HCT116 (cell line): ENCODE data around the gene NSUN2. TPM values are rescaled to one million over a fixed set of nuclear protein-coding genes. Genes with fewer than 3 reads are reported as not detected.

Experiments used
- ATAC-seq: fragments of 200-7000 bp; cut with Tn5 transposase; 2 replicates; pipeline ENCODE4 v1.9.1; 2020; ENCODE audit warnings: mild to moderate bottlenecking, moderate library complexity
- BruUV-seq: library from RNA; stranded (reverse); fragments of 400-500 nt; replicated peaks from 2 replicates; lab custom pipeline; 2021; lab: Mats Ljungman, UMichigan
- CTCF ChIA-PET: fragments of 300-600 bp; sonication (Branson Sonifier 250); formaldehyde crosslinking; loops from one replicate; lab custom pipeline; 2021; ENCODE audit warnings: antibody characterized with exemption; lab: Charles Lee
- POLR2A ChIA-PET: fragments of 300-600, 350-600 bp; sonication (Branson Sonifier 250); formaldehyde crosslinking; loops from one replicate; lab custom pipeline; 2021; ENCODE audit warnings: antibody characterized with exemption; lab: Charles Lee
- RAD21 ChIA-PET, 2 experiments: fragments of 300-600 bp; sonication (Branson Sonifier 250); formaldehyde crosslinking; loops; one replicate each; lab custom pipeline; 2023; ENCODE audit warnings: low total read pairs in 2 of 2; ENCODE audit not compliant: uncharacterized antibody in 2 of 2, unreplicated experiment in 2 of 2, low non-redundant PET in 1 of 2; lab: Charles Lee
- DNase-seq: peaks from one replicate; pipeline ENCODE4 v3.0.0-alpha.2; 2010; ENCODE audit warnings: low read depth, low spot score
- H2AFZ ChIP-seq: fragments of 200-600 bp; shearing (Covaris generic), sonication (generic); 2 replicates; pipeline ENCODE4 v1.6.1; 2017; ENCODE audit warnings: low read depth, mixed run types, mixed read lengths, antibody characterized with exemption, low read length; ENCODE audit not compliant: poor library complexity, severe bottlenecking
- H3K27ac ChIP-seq: 2 replicates; pipeline ENCODE4 v1.5.1; 2012; ENCODE audit warnings: low read depth, low read length
- H3K27me3 ChIP-seq: fragments of 200-600 bp; sonication (generic); 2 replicates; pipeline ENCODE4 v1.6.1; 2016; ENCODE audit warnings: mixed run types, low read length, mixed read lengths; ENCODE audit not compliant: insufficient read depth
- H3K36me3 ChIP-seq, 2 experiments: fragments of 200-500 bp in 1 of 2; fragments of 200-600 bp in 1 of 2; sonication (Bioruptor generic) in 1 of 2; sonication (generic) in 1 of 2; 2 replicates each; pipeline versions ENCODE4 v1.5.1 to v1.6.1; 2014 to 2016; ENCODE audit warnings: low read length in 2 of 2, inconsistent platforms in 1 of 2, mixed read lengths in 1 of 2, mixed run types in 1 of 2; ENCODE audit not compliant: insufficient read depth in 2 of 2, control insufficient read depth in 1 of 2
- H3K4me1 ChIP-seq, 2 experiments: fragments of 200-600 bp in 1 of 2; sonication (generic) in 1 of 2; 2 replicates each; pipeline versions ENCODE4 v1.5.1 to v1.6.1; 2012 to 2017; ENCODE audit warnings: low read length in 2 of 2, inconsistent platforms in 1 of 2, mild to moderate bottlenecking in 1 of 2, mixed read lengths in 1 of 2, mixed run types in 1 of 2, moderate library complexity in 1 of 2; ENCODE audit not compliant: insufficient read depth in 2 of 2, control insufficient read depth in 1 of 2
- H3K4me2 ChIP-seq: fragments of 200-600 bp; sonication (generic); 2 replicates; pipeline ENCODE4 v1.6.1; 2017; ENCODE audit warnings: mixed run types, low read length, mixed read lengths
- H3K4me3 ChIP-seq, 2 experiments: fragments of 200-600 bp in 1 of 2; sonication (generic) in 1 of 2; replicated peaks in 1 of 2; 2 replicates each; pipeline ENCODE4 v1.5.1; 2011 to 2016; ENCODE audit warnings: low read length in 2 of 2, control low read depth in 1 of 2, low read depth in 1 of 2, mild to moderate bottlenecking in 1 of 2, mixed read lengths in 1 of 2, mixed run types in 1 of 2
- H3K79me2 ChIP-seq: fragments of 200-600 bp; sonication (generic); 2 replicates; pipeline ENCODE4 v1.6.1; 2017; ENCODE audit warnings: mild to moderate bottlenecking, mixed run types, low read length, moderate library complexity, mixed read lengths; ENCODE audit not compliant: insufficient read depth
- H3K9ac ChIP-seq: fragments of 200-600 bp; sonication (generic); 2 replicates; pipeline ENCODE4 v1.6.1; 2016; ENCODE audit warnings: low read length, mixed read lengths
- H3K9me2 ChIP-seq: fragments of 200-600 bp; sonication (generic), shearing (Covaris generic); 2 replicates; pipeline ENCODE4 v1.6.1; 2017; ENCODE audit warnings: mixed run types, mild to moderate bottlenecking, moderate library complexity; ENCODE audit not compliant: insufficient read depth
- H3K9me3 ChIP-seq, 2 experiments: fragments of 200-500 bp in 1 of 2; fragments of 200-600 bp in 1 of 2; sonication (Bioruptor generic) in 1 of 2; sonication (generic) in 1 of 2; 2 replicates each; pipeline ENCODE4 v1.6.1; 2014 to 2017; ENCODE audit warnings: low read length in 2 of 2, mixed read lengths in 2 of 2, inconsistent platforms in 1 of 2, low read depth in 1 of 2, mild to moderate bottlenecking in 1 of 2, mixed run types in 1 of 2, moderate library complexity in 1 of 2; ENCODE audit not compliant: control insufficient read depth in 1 of 2, insufficient read depth in 1 of 2
- H4K20me1 ChIP-seq: fragments of 200-600 bp; sonication (generic), shearing (Covaris generic); 2 replicates; pipeline ENCODE4 v1.6.1; 2017; ENCODE audit warnings: mixed run types, mild to moderate bottlenecking, moderate library complexity; ENCODE audit not compliant: insufficient read depth
- CBX3 ChIP-seq: IDR thresholded peaks from 2 replicates; pipeline ENCODE4 v1.6.1; 2012; ENCODE audit warnings: low read depth
- CEBPB ChIP-seq: IDR thresholded peaks from 2 replicates; pipeline ENCODE4 v1.6.1; 2012; ENCODE audit warnings: low read depth
- CTCF ChIP-seq, 3 experiments: fragments of 200-600 bp in 1 of 3; sonication (generic) in 1 of 3; IDR thresholded peaks in 2 of 3; conservative IDR thresholded peaks in 1 of 3; 2 replicates each; pipeline ENCODE4 v1.5.1; 2012 to 2017; ENCODE audit warnings: low read depth in 2 of 3, low read length in 2 of 3, antibody characterized with exemption in 1 of 3, borderline replicate concordance in 1 of 3, control low read depth in 1 of 3, mild to moderate bottlenecking in 1 of 3, mixed read lengths in 1 of 3, mixed run types in 1 of 3, moderate library complexity in 1 of 3; ENCODE audit not compliant: insufficient read depth in 1 of 3
- FOSL1 ChIP-seq: IDR thresholded peaks from 2 replicates; pipeline ENCODE4 v1.6.1; 2012; ENCODE audit warnings: low read depth
- POLR2A ChIP-seq: IDR thresholded peaks from 2 replicates; pipeline ENCODE4 v1.7.0; 2011; ENCODE audit warnings: borderline replicate concordance; ENCODE audit not compliant: insufficient read depth, insufficient read length; ENCODE audit errors: extremely low read depth
- RAD21 ChIP-seq: IDR thresholded peaks from 2 replicates; pipeline ENCODE4 v1.6.1; 2012; ENCODE audit warnings: low read depth, mild to moderate bottlenecking
- REST ChIP-seq: IDR thresholded peaks from 2 replicates; pipeline ENCODE4 v1.6.1; 2012; ENCODE audit warnings: low read depth
- SP1 ChIP-seq: IDR thresholded peaks from 2 replicates; pipeline ENCODE4 v1.6.1; 2012; ENCODE audit warnings: low read depth
- TCF7L2 ChIP-seq: IDR thresholded peaks from 2 replicates; pipeline ENCODE4 v1.7.0; 2011; ENCODE audit warnings: borderline replicate concordance, inconsistent platforms; ENCODE audit not compliant: insufficient read depth, insufficient read length; ENCODE audit errors: extremely low read depth
- ZBTB33 ChIP-seq: IDR thresholded peaks from 2 replicates; pipeline ENCODE4 v1.6.1; 2011; ENCODE audit warnings: mild to moderate bottlenecking, low read length, moderate library complexity; ENCODE audit not compliant: insufficient replicate concordance; ENCODE audit errors: extremely low read depth
- intact Hi-C: fragments of 100-400 bp; cut with micrococcal nuclease; formaldehyde crosslinking; loops from 2 replicates; pipeline ENCODE4 v1.10.0; 2022
- total RNA-seq: library from RNA; stranded (reverse); gene quantifications from one replicate; pipeline ENCODE4 v1.2.1, GENCODE V29; 2021; ENCODE audit not compliant: unreplicated experiment

The NSUN2 gene
- total RNA-seq, 1 experiment from 2014 or later: 101 TPM

- Histone ChIP-seq H2AFZ (no peak overlapping the region), H3K4me2 (peak overlapping the region; percentile 95), H3K4me1 (peaks cover 11 to 18% of the 10 kb centered on the region in 2 experiments; a peak in 3 of 4 replicates), H3K27ac (no peak overlapping the region), H3K9ac (peak overlapping the region; percentile 81), H3K9me2 (no peaks in the 10 kb centered on the region), H4K20me1 (peaks cover 22% of the 10 kb centered on the region; the same call in 1 of the 2 replicates), H3K79me2 (peaks cover 93% of the 10 kb centered on the region), H3K36me3 (peaks cover 36 to 53% of the 10 kb centered on the region in 2 experiments; a peak in 3 of 4 replicates), H3K9me3 (no peaks in the 10 kb centered on the region), H3K27me3 (no peaks in the 10 kb centered on the region), H3K4me3 (peak overlapping the region; percentile 87 to 96)
- no TSS peak for BruUV-seq
- ATAC-seq (no peak), DNase-seq (no peak)
- intact Hi-C loops: loop anchor here (5.0 kb wide), 1 partner anchor 254 kb away; the partner anchor contains the start of gene MED10
- ChIA-PET POLR2A (no interaction called here), RAD21 (no interaction called here), CTCF (no interaction called here)
- TF ChIP-seq ZBTB33 (no peak), CBX3 (no peak), SP1 (no peak), FOSL1 (no peak), TCF7L2 (no peak), REST (no peak), POLR2A (no peak), CEBPB (no peak), CTCF (IDR thresholded peaks at IDR 0.05 in 2 of 3, conservative IDR thresholded peaks at IDR 0.05 in 1 of 3; ENCODE audit: borderline replicate concordance in 1 of 3, insufficient read depth in 1 of 3, low read depth in 2 of 3, low read length in 2 of 3) (no peak), RAD21 (no peak)
Measured at GRCh38 chr5:6631441-6631840, 1.4 kb downstream of the NSUN2 start.
